Activated CD4-positive, alpha-beta T cell treated with anti-CD3 and anti-CD28 coated beads, Interleukin-2, amount 10 ng/mL, durations not matched to agents 24 days and 14 days (primary cell): Measurements from ENCODE around the gene ZDHHC11. TPM values are rescaled to one million over a fixed set of nuclear protein-coding genes. Genes with fewer than 3 reads are reported as not detected.
"Not testable (repeated sequence)": the region's sequence is repeated elsewhere in the genome, so short reads cannot be mapped to it uniquely, and the experiment has no call there.

ENCODE experiments used
- DNase-seq: peaks from one replicate; pipeline ENCODE4 v3.0.0; 2022
- H3K27ac Mint-ChIP-seq: one replicate; pipeline ENCODE4 v1.8.0; 2022; ENCODE audit warnings: mild to moderate bottlenecking, mixed read lengths
- H3K27me3 Mint-ChIP-seq: one replicate; pipeline ENCODE4 v1.8.0; 2022; ENCODE audit warnings: mixed read lengths
- H3K36me3 Mint-ChIP-seq: one replicate; pipeline ENCODE4 v1.8.0; 2022; ENCODE audit warnings: low read depth, mild to moderate bottlenecking, mixed read lengths
- H3K4me1 Mint-ChIP-seq: one replicate; pipeline ENCODE4 v1.8.0; 2021; ENCODE audit warnings: mixed read lengths
- H3K4me3 Mint-ChIP-seq: one replicate; pipeline ENCODE4 v1.8.0; 2022; ENCODE audit warnings: mild to moderate bottlenecking, moderate library complexity, mixed read lengths
- H3K9me3 Mint-ChIP-seq: one replicate; pipeline ENCODE4 v1.8.0; 2021; ENCODE audit warnings: mixed read lengths
- intact Hi-C: fragments of 100-400 bp; cut with micrococcal nuclease; formaldehyde crosslinking; loops from one replicate; pipeline ENCODE4 v1.15.1; 2023
- total RNA-seq: library from RNA; stranded (reverse); gene quantifications from 2 replicates; pipeline ENCODE4 v1.2.3, GENCODE V29; 2022

Gene ZDHHC11
- total RNA-seq, 1 donor from 2014 or later = 14.3 TPM

- no peak for DNase-seq
- intact Hi-C loops = no loop called here
- no peaks in the 10 kb centered on the region for H3K27me3 Mint-ChIP-seq
- peaks cover 4% of the 10 kb centered on the region for H3K4me1 Mint-ChIP-seq
- H3K27ac Mint-ChIP-seq = no peak overlapping the region
- no peaks in the 10 kb centered on the region for H3K9me3 Mint-ChIP-seq
- H3K36me3 Mint-ChIP-seq = no peaks in the 10 kb centered on the region
- H3K4me3 Mint-ChIP-seq = no peak overlapping the region
Observed at GRCh38 chr5:761059-761771, 89.6 kb downstream of the ZDHHC11 start.

GRCh38 chr5:760363-761058, 90.3 kb downstream of the ZDHHC11 start:
- Mint-ChIP-seq H3K27ac (no peak overlapping the region), H3K9me3 (no peaks in the 10 kb centered on the region), H3K27me3 (no peaks in the 10 kb centered on the region), H3K4me1 (peaks cover 4% of the 10 kb centered on the region), H3K4me3 (no peak overlapping the region), H3K36me3 (no peaks in the 10 kb centered on the region)
- intact Hi-C loops = no loop called here
- no peak for DNase-seq

DNA sequence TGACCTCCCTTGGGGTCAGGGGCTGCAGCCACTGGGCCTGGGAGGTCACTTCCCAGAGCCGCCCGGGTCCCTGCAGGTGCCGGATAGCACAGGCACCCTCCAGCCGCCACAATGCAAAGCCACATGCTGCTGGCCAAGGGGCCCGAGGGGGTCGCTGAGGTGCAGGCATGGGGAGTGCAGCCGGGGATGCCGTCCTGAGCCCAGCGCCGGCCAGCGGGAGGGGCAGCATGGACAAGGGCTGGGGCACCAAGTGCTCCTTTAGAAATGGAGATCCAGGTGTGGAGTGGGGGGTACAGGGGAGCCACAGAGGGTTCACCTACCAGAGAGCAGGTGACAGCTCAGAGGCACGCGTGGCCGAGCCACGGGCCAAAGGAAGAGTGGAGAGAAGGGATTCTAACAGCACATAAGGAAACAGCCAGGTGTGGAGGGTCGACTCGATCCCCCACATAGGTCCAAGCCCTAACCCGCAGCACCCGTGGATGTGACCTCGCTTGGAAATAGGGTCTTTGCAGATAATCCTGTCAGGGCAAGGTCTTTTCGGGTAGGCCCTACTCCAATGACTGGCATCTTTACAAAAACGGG, 90.9 kb downstream of the ZDHHC11 start:
- intact Hi-C loops = no loop called here
- DNase-seq = peak; percentile 51
- H3K27ac Mint-ChIP-seq = no peak overlapping the region
- H3K36me3 Mint-ChIP-seq = no peaks in the 10 kb centered on the region
- H3K9me3 Mint-ChIP-seq = no peaks in the 10 kb centered on the region
- H3K4me3 Mint-ChIP-seq = no peak overlapping the region
- no peaks in the 10 kb centered on the region for H3K27me3 Mint-ChIP-seq
- peaks cover 4% of the 10 kb centered on the region for H3K4me1 Mint-ChIP-seq

- DNase-seq = peak; percentile 71
- intact Hi-C loops = no loop called here
- H3K4me3 Mint-ChIP-seq = no peak overlapping the region
Observed at GRCh38 chr5:759111-759751, 91.6 kb downstream of the ZDHHC11 start.

GRCh38 chr5:758698-759053, 92.1 kb downstream of the ZDHHC11 start:
- Mint-ChIP-seq H3K27me3 (no peaks in the 10 kb centered on the region), H3K36me3 (no peaks in the 10 kb centered on the region), H3K27ac (no peak overlapping the region), H3K9me3 (no peaks in the 10 kb centered on the region), H3K4me3 (no peak overlapping the region), H3K4me1 (peaks cover 4% of the 10 kb centered on the region)
- no peak for DNase-seq
- intact Hi-C loops = no loop called here

More at GRCh38 chr5:759111-759751, 91.6 kb downstream of the ZDHHC11 start:
- no peaks in the 10 kb centered on the region for H3K9me3 Mint-ChIP-seq
- no peaks in the 10 kb centered on the region for H3K27me3 Mint-ChIP-seq
- peaks cover 4% of the 10 kb centered on the region for H3K4me1 Mint-ChIP-seq
- no peaks in the 10 kb centered on the region for H3K36me3 Mint-ChIP-seq
- H3K27ac Mint-ChIP-seq = no peak overlapping the region

- DNase-seq = peak; percentile 57
- intact Hi-C loops = no loop called here
- H3K4me3 Mint-ChIP-seq = no peak overlapping the region
- no peaks in the 10 kb centered on the region for H3K36me3 Mint-ChIP-seq
- H3K27me3 Mint-ChIP-seq = no peaks in the 10 kb centered on the region
- no peak overlapping the region for H3K27ac Mint-ChIP-seq
- H3K9me3 Mint-ChIP-seq = no peaks in the 10 kb centered on the region
- peaks cover 4% of the 10 kb centered on the region for H3K4me1 Mint-ChIP-seq
Observed at GRCh38 chr5:757931-758697, 92.7 kb downstream of the ZDHHC11 start.

DNA sequence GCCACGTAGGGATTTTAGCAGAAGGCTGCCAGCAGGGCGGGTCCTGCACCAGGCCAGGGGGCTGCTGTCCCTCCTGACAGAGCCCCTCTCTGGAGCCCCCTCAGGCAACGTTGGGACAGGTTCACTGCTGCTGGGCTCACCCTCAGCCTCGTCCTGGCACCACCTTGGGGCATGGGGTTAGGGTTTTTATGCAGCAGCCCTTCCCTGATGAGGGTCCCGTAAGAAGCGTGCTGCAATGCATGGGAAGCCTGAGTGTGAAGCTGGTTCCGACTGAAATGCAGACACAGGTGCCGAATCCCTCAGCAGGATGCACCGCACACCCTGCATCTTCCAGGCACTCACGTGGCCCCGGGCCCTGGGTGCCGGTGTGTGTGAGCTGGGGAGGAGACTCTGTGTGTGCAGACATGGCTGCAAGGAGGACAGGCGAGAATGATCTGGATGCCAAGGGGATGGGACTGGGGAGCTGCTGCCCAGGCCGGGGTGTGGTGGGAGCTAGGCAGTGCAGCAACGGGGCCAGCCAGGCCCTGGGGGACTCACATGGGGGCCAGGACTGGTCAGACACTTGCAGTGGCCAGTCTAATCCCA, 93.3 kb downstream of the ZDHHC11 start:
- no peaks in the 10 kb centered on the region for H3K27me3 Mint-ChIP-seq
- intact Hi-C loops = no loop called here
- DNase-seq = peak; percentile 52
- H3K27ac Mint-ChIP-seq = no peak overlapping the region
- peaks cover 4% of the 10 kb centered on the region for H3K4me1 Mint-ChIP-seq
- no peaks in the 10 kb centered on the region for H3K36me3 Mint-ChIP-seq
- H3K4me3 Mint-ChIP-seq = no peak overlapping the region
- H3K9me3 Mint-ChIP-seq = no peaks in the 10 kb centered on the region

- DNase-seq = no peak
- H3K9me3 Mint-ChIP-seq = no peaks in the 10 kb centered on the region
- H3K4me3 Mint-ChIP-seq = no peak overlapping the region
- no peaks in the 10 kb centered on the region for H3K27me3 Mint-ChIP-seq
- H3K4me1 Mint-ChIP-seq = peaks cover 4% of the 10 kb centered on the region
- no peak overlapping the region for H3K27ac Mint-ChIP-seq
- no peaks in the 10 kb centered on the region for H3K36me3 Mint-ChIP-seq
- intact Hi-C loops = no loop called here
Observed at GRCh38 chr5:756865-757345, 93.9 kb downstream of the ZDHHC11 start.

DNA sequence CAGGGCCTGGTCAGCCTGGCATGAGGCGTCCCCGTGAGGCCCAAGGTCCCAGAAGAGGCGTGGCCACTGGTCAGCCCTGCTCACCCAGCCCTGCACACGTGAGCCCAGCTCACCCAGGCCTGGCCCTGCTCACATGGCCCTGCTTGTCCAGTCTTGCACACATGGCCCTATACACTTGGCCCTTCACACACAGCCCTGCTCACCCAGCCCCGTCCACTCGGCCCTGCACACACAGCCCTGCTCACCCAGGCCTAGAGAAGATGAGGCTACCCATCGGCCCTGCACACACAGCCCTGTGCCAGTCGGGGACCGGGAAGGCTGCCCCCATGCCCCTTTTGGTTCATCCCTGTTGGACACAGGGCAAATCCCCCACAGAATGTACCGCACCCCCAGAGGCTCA, 94.6 kb downstream of the ZDHHC11 start:
- H3K27ac Mint-ChIP-seq = no peak overlapping the region
- DNase-seq = no peak
- H3K4me1 Mint-ChIP-seq = peaks cover 4% of the 10 kb centered on the region
- H3K36me3 Mint-ChIP-seq = no peaks in the 10 kb centered on the region
- H3K27me3 Mint-ChIP-seq = no peaks in the 10 kb centered on the region
- no peak overlapping the region for H3K4me3 Mint-ChIP-seq
- H3K9me3 Mint-ChIP-seq = no peaks in the 10 kb centered on the region
- intact Hi-C loops = no loop called here

DNA sequence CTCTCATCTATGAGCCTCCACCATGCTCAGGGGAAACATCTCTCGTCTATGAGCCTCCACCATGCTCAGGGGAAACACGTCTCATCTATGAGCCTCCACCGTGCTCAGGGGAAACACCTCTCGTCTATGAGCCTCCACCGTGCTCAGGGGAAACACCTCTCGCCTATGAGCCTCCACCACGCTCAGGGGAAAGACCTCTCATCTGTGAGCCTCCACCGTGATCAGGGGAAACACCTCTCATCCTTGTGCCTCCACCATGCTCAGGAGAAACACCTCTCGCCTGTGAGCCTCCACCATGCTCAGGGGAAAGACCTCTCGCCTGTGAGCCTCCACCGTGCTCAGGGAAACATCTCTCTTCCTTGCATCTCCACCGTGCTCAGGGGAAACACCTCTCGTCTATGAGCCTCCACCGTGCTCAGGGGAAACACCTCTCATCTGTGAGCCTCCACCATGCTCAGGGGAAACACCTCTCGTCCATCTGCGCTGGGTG, 96.6 kb downstream of the ZDHHC11 start:
- H3K27ac Mint-ChIP-seq, DNase-seq: not testable (repeated sequence)

DNA sequence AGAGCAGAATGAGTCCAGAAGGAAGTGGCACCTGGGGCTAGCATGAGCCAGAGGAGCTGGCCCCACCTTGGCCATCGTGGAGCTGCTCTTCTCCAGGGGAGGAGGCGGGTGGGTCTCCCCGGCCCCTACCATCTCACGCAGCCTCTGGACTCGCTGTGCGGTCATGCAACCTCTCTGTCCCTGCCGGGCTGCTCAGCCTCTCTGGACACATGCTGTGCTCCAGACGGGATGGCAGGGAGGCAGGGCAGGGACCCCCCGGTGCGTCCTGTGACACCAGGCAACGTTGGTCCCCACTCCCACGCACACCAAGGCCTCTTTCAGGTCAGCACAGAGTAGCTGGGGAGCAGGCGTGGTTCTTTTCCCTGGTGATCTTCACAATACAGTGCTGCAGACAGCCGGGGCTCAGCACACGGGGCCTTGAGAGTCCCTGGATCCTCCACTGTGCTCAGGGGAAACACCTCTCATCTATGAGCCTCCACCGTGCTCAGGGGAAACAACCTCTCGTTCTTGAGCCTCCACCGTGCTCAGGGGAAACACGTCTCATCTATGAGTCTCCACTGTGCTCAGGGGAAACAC, 97.1 kb downstream of the ZDHHC11 start:
- H3K36me3 Mint-ChIP-seq, H3K27ac Mint-ChIP-seq, H3K4me1 Mint-ChIP-seq, H3K9me3 Mint-ChIP-seq, H3K27me3 Mint-ChIP-seq, DNase-seq, H3K4me3 Mint-ChIP-seq, intact Hi-C loops: not testable (repeated sequence)

More for the DNA sequence above, 96.6 kb downstream of the ZDHHC11 start:
- H3K36me3 Mint-ChIP-seq, H3K9me3 Mint-ChIP-seq, H3K4me1 Mint-ChIP-seq, H3K27me3 Mint-ChIP-seq, H3K4me3 Mint-ChIP-seq, intact Hi-C loops: not testable (repeated sequence)

GRCh38 chr5:752532-753115, 98.2 kb downstream of the ZDHHC11 start:
- H3K4me1 Mint-ChIP-seq, DNase-seq, H3K36me3 Mint-ChIP-seq, intact Hi-C loops, H3K9me3 Mint-ChIP-seq, H3K27me3 Mint-ChIP-seq, H3K27ac Mint-ChIP-seq, H3K4me3 Mint-ChIP-seq: not testable (repeated sequence)
